EL (cell line): ENCODE measurements around the gene CAMK2D.
A peak's percentile ranks its signal among the peaks of the same experiment; 100 is the strongest.

Source experiments
- DNase-seq: peaks from one replicate; pipeline ENCODE4 v3.0.0-alpha.2; 2016

Gene CAMK2D

DNA sequence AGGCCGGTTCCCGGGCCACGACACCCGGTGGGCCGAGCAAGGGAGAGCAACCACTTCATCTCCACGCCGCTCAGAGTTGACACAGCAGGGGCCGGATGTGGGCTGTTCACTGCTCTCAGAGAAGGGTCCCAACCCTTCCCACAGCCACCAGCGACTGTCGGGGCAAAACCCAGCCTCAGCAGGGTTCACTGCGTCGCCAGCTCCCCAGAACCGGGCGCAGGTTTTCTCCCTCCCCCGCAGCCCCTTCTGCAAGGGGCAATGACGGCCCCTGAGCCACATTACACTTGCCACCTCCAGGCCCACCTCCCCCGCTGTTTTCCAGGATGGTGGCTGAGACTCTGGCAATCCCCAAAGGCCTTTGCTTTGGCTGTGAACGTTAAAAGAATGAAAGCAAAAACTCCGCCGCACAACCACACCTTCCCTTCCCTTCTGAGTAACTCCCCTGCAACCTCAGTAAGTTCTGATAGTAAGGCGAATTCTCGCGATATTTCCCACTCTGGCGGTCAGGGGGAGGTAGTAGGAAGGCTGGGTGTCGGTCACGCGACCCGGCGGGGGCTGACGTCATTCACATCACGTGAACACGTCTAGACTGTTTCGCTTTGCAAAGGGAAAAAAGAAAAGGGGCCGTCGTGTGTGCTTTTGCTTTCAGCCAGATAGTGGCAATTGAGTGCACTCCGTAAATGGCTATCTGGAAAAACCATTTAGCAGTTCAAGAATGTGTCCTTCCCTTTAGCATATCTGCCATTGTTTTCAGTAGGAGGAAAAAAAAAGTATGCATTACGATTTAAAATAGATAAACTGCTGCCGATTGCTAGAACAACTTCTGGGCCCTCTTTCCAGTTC lies 869 bp upstream of the CAMK2D start:
- peak; percentile 99 for DNase-seq

DNA sequence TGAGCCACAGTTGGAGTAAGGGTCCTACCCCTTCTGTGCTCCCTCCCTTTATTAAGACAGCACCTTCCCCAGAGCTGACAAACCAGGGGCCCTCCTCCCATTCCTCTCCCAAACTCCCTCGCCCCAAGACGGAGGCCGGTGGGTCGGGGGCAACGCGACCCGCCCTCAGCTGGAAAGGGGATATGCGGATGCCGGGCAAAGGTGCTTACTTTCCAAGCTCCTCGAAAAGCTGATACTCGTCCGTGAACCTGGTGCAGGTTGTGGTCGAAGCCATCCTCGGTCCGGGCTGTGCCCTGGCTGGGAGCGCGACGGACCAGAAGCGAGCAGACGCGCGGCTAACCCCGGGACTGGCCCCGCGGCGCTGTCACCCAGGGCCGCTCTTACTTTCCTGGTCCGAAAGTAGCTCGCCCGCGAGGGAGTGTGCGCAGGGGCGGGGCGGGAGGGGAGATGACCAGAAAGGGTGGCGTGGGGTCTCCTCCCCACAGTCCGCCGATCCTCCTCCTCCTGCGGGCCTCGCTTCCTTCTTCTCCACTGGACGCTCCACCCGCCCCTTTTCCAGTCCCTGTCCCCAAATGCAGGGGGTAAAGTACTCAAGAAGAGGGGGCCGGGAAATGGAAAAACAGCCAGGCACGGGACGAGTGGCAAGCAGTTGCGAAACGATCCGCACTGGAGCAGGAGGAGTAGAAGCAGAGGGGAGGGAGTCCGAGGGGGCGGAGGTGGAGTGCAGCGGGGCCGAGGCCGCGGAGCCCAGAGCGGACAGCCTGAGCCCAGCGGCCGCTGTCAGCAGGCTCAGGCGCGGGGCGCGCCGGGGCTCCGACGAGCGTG lies 531 bp downstream of the CAMK2D start:
- DNase-seq: peak; percentile 74

- DNase-seq: peak; percentile 53
Observed at GRCh38 chr4:113760094-113760794, 1.3 kb downstream of the CAMK2D start.

DNA sequence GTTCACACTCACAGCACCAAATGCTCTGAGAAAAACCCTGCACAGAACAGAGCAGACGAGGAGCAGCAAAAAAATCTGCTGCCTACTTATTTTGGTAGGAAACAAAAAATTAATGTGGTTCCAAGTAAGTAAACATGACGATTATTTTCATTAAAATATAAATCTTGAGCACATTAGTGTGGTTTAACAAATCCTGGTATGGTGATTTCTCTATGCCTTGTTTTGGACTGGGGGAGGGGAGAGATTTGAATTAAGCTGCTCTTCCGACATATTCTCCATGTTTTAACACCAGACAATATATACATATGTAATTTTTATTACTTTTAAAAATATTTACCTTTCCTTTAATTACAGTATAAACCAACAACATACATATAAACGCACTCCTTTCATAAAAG lies 1.8 kb downstream of the CAMK2D start:
- DNase-seq: peak; percentile 31

- DNase-seq: peak; percentile 93
Observed at GRCh38 chr4:113758372-113758771, 3.2 kb downstream of the CAMK2D start.

DNA sequence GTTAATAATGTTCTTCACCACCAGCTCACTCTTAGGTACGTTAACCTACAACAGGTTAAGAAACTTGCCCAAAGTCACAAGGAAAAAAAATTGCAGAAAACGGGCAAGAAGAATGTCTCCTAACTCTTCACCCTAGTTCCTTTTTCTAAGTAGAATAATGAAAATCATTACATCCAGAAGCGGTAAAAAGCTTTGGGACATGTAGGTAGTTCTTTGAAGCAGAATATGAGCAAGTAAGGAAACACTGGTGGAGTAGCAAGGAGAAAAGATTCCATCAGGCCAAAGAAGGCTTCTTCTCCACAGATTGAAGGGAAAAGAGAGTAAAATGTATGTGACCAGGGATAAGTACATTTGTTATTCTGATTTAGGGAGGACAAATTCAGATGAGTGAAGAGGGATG lies 4.1 kb downstream of the CAMK2D start:
- no peak for DNase-seq

DNA sequence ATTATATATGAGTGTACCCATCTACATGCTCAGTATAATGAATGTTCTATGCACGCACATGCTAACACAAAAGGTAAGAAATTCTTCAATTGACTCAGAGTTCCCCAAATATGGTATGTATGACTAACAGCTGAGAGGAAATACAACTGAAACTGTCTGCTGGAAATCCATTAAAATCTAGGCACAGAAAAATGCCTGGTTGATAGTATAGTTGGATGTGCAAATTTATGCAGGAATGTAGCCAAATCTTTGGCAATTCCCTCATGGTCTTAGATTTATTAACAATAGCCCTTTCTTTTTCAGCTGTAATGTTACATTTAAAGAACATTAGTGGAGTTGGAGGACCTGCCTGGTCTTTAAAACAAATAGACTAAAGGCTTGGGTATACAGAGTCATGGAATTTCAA lies 5.5 kb downstream of the CAMK2D start:
- DNase-seq: peak; percentile 84

GRCh38 chr4:113750734-113751133 lies 10.8 kb downstream of the CAMK2D start:
- DNase-seq: no peak

DNA sequence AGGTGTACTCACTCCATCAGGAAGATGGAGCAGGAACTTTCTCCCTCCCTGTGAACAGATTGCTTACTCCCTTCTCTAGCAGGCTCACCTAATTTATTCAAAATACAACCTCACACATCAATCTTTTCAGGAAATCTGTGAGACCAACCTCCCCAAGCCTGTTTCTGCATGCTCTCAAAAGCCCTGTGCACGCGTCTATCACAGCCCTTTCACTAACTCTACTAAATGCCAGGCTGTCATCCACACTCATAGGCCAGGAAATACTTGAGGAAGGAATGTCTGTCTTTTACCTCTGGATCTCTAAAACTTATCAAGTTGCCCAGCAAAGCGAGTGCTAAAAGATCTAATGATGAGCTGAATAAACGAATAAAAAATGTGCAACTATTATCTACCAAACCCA lies 11.2 kb downstream of the CAMK2D start:
- DNase-seq: no peak

DNA sequence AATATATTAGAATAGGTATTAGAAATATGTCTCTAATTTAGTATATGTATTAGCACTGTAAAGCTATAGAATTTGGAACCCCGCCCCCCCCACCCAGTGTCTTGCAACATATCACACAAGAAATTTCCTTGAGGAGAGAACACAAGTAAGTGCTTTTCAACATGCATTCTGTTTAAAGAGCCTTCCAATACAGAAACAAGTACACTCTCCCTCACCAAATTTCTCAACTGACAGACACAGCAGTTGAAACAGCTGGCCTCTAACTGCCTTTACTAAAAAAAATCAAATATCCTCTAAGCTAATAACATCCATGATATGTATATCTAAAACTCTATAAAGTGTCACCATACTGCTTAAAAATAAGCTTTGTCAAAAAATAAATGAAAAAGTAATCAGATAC lies 12.4 kb downstream of the CAMK2D start:
- no peak for DNase-seq

DNA sequence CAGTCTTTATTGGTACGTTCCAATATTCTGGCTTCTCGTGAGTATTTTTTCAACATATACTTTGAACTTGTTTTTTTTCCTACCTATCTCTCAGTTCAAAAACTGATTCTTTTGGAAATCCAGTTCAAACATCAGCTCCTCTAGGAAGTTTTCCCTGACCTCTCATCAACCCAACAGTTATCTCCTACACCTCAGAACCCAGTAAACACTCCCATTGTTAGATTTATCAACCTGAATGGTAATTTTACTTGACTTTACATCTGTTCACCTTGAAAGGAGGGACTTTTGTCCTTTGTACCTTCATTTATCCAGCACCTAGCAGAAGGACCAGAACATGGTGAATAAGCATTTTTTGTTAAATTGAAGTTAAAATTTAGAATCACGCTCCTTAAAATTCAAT lies 13.6 kb downstream of the CAMK2D start:
- DNase-seq: no peak

DNA sequence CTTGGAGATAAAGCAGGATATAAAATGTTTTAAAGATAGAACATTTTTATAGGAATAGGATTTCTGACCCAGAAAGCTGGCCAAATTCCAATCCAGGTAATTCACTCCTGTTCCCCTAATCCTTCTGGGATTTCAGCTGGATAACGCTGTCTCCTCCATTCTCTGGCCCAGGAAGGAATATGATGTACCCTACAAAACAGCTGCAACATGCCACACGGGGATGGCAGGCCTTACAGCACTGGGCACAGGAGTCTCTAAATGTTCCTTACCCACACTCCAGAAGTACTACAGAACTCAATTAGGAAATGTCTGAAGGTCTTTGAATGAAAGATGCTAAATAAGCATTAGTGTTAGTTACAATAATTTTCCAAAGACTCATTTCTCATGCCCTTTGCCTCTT lies 15.8 kb downstream of the CAMK2D start:
- DNase-seq: no peak

DNA sequence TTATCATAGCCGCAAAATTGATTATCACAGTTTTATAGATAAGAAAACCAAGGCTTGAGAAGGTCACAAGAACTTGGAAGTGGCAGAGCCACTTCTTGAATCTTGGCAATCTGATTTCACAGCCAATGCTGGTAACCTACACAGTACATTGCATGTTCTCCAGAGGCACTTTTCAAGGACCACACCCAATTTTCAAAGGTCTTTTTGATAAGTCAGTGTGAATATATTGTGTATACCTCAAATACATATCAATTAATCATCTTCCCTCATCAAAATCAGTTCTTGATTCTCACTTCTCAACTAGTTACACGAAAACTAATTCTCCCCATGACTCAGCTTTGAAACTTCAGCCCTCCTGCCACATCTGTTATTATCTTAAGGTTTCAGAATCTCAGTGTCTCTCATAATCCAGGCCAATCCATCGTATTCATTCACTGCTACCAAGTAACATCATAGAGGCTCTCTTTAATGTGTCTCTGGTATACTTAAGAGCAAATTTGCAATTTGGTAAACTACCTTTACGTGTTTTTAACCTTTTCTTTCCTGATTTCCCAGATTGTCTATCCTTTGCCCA lies 16.8 kb downstream of the CAMK2D start:
- no peak for DNase-seq

- no peak for DNase-seq
Observed at GRCh38 chr4:113743690-113744089, 17.8 kb downstream of the CAMK2D start.

DNA sequence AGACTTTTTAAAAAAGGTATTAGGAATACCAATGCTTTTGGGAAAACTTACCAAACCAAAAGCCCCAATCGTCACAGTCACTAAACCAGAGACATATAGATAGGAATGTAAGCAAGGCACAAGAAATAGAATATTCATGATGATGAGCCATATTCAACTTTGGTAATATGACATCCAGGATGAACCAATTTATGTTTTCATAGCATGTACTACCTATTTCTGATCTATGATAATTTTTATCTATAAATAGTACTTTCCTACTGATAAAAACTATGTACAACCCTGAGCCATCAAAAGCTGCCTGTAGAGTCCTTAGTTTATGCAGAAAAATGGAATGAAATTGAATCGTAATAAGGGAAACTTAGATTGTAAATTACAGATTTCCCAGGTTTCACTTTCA lies 18.9 kb downstream of the CAMK2D start:
- DNase-seq: no peak

DNA sequence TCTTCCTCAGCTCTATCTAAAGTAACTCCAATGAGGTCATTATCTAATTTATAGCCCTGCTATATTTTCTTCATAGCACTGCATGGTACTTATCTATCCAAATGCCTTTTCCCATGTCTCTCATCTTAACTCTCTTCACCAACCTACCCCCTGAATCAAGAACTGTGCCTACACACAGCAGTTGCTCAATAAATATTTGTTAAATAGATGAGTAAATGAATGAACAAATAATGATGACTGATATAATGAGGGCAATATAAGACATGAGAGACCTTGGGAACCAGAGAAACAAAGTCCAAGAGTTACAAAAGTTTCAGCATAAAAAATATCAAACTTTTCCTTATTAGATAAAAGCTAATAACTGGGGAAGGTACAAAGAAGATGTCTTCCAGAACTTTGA lies 19.6 kb downstream of the CAMK2D start:
- no peak for DNase-seq

GRCh38 chr4:113740857-113741379 lies 20.6 kb downstream of the CAMK2D start:
- no peak for DNase-seq

GRCh38 chr4:113739197-113739596 lies 22.3 kb downstream of the CAMK2D start:
- no peak for DNase-seq

GRCh38 chr4:113738251-113738650 lies 23.3 kb downstream of the CAMK2D start:
- peak; percentile 38 for DNase-seq

DNA sequence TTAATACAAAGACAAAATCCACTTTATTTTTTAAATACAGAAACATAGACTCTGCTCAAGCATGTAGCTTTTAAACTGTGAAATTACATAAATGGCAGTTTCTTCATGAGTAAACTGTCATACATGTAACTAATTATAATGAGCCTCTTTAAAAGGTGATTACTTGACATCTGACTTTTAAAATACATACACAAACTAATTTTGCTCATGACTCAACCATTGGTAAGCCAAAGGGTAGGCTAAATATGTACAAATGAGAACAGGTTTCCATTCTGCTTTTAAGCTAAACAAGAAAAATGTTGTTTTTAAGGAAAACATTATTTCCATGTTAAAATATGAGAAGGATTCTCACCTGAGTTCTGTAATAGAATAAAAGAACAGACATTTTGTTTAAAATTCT lies 27.9 kb downstream of the CAMK2D start:
- DNase-seq: no peak

- no peak for DNase-seq
Observed at GRCh38 chr4:113732967-113733527, 28.5 kb downstream of the CAMK2D start.

- DNase-seq: no peak
Observed at GRCh38 chr4:113730467-113731216, 30.9 kb downstream of the CAMK2D start.
